GM21423 (cell line): ENCODE measurements around the gene SPIRE2.
"Not testable (repeated sequence)": the region's sequence is repeated elsewhere in the genome, so short reads cannot be mapped to it uniquely, and the experiment has no call there.

Experiments
- ATAC-seq: cut with Tn5 transposase; IDR thresholded peaks from one replicate; pipeline ENCODE4 v1.9.1; 2021; ENCODE audit warnings: mild to moderate bottlenecking, moderate library complexity; ENCODE audit not compliant: unreplicated experiment

Gene SPIRE2

DNA sequence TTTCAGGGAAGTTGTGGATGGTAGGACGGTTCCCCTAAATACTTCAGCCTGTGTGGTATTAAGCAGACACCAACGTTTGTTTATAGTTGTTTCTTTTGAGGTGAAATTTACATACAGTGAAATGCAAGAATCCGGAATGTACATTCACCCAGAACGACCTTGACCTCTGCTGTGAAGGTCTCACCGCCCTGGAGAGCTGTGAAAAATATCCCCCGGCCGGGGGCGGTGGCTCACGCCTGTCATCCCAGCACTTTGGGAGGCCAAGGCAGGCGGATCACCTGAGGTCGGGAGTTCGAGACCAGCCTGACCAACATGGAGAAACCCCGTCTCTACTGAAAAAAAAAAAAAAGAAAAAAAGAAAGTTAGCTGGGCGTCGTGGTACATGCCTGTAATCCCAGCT is 8.2 kb downstream of the SPIRE2 start:
- ATAC-seq: not testable (repeated sequence)

DNA sequence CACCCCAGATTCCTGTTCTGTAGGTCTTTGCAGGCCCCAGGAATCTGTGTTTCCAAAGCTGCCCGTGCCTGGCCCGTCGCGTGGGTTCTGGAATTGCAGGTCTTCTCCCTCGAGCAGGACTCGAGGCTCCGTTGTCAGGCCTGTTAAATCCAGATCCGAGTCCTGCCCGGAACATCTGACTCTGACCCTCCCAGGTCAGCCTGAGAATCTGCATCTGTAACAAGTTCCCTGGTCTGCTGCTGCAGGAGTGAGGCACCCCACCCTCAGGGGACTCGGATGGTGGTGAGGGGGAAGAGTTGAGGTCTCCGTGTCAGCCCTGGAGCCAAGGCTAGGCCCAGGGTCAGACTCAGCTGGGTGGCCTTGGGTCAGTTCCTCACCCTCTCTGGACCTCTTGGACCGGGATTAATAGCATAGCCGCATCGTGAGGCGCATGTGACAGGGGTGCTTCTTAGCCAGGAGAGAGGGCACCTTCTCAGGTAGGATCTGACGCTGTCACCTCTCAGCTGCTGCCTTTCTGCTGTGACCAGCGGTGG is 8.8 kb downstream of the SPIRE2 start:
- no peak for ATAC-seq

DNA sequence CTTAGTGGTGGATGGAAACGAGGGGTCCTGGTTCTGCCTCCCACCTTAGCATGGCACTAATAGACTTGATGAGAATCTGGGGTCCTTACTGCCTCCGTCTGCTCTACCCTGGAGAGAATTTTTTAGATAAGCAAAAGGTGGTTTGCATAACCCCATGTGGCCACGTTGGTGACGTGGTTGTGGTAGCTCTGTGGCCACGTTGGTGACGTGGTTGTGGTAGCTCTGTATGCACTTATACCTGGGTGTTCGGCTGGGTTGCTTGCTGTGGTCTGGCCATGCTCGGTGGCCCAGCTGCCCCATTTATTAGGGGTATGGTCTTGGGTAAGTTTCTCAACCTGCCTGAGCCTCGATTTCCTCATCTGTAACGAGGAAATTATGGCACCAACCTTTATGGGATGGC is 13.0 kb downstream of the SPIRE2 start:
- no peak for ATAC-seq

DNA sequence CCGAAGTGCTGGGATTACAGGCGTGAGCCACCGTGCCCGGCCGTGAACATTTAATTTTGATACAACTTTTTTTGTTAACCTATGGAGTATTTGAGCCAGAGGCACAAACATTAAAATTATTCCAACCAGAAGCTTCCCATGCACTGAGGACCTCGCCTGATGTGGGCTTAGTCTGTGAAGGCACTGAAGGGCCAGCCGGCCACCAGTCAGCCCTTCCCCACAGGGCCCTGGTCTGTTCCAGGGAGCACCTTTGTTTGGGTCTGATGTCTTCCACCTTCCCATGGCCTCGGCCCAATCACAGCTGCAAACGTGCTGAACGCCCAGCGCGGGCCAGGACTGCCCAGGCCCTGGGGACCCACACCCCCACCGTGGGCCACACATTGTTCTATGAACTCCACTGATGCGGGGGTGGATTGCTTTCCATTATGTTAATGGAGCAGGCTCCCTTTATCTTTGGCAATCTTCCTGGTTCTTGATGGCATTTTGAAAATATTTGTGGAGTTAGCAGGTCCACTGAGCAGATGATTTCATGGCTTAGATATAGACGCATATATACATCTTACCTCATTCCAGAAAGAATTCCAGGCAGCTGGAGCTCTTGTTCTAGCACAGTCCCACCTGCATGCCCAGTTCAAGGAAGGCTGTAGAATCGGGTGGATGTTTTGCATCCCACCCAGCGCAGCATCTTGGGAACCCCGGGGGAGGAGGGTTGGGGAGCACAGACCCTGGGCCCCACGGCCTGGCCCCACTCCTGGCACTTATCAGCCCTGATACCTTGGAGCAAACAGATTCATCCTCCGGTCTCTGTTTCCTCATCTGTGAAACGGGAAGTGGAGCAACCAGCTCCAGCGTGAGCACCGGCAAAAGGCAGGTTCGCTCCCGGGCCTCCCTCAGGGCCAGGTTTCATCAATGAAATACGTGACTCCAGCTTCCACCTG is 14.5 kb downstream of the SPIRE2 start:
- ATAC-seq: no peak

DNA sequence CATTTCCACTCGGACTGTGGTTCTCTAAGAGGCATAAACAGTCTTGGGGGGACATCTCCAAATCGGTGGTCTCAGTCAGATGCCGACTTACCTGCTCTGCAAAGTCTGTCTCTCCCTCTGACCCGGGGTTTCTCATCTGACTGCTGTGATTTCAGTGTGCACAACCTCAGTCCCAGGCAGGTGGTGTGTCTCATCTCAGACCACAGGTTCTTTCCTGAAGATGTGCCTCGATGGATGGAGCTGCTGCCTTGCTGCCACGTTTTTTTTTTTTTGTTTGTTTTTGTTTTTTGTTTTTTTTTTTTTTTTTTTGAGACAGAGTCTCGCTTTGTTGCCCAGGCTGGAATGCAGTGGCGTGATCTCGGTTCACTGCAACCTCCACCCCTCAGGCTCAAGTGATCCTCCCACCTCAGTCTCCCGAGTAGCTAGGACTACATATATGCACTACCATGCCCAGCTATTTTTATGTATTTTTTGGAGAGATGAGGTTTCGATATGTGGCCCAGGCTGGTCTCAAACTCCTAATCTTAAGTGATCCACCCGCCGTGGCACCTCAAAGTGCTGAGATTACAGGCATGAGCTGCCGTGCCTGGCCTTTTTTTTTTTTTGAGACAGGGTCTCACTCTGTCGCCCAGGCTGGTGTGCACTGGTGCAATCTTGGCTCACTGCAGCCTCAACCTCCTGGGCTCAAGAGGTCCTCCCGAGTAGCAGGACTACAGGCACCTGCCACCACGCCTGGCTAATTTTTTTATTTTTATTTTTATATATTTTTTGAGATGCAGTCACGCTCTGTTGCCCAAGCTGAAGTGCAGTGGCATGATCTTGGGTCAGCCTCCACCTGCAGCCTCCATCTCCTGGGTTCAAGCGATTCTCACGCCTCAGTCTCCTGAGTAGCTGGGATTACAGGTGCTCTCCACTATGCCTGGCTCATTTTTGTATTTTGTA is 15.4 kb downstream of the SPIRE2 start:
- ATAC-seq: no peak

DNA sequence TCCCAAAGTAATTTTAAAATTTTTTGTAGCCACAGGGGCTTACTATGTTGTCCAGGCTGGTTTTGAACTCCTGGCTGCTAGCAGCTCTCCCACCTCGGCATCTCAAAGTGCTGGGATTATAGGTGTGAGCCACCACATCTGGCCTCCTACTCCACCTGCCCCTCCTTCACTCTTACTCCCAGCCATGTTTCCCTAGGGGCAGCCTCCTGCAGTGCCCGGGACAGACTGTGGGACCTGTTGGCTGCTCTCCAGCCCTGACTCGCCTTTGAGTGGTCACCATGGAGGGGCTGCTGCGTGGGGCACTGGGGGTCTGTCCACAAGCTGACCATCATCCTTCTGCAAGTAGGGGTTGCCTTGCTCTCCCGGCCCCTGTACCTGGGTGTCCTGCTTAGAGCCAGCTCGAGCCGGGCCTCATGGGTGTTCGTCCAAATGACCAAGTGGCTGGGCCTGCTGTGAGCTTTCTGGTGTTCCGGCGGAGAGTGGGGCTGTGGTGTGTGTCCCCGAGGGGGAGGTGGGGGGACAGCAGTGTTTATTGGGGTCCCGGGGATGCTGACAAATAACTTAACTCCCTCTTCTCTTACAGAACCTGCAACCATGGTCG is 16.6 kb downstream of the SPIRE2 start:
- ATAC-seq: no peak

DNA sequence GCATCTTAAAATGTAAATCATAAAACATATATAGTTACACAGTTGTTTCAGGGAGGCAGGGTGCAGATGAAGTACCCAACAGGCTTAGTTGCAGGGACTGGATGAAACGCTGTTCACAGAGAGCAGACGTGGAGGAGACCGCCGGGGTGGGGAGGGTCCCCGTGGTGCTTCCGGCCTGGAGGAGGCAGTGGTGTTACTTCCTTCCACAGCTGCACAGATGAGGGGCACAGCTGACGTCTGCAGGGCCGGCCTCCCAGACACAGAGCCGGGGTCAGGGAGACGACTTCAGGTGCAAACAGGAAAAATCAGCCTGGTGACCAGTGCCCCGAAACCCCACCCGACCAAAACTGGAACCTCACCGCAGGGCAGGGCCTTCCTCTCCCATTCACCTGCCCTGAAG is 17.1 kb downstream of the SPIRE2 start:
- ATAC-seq: no peak

DNA sequence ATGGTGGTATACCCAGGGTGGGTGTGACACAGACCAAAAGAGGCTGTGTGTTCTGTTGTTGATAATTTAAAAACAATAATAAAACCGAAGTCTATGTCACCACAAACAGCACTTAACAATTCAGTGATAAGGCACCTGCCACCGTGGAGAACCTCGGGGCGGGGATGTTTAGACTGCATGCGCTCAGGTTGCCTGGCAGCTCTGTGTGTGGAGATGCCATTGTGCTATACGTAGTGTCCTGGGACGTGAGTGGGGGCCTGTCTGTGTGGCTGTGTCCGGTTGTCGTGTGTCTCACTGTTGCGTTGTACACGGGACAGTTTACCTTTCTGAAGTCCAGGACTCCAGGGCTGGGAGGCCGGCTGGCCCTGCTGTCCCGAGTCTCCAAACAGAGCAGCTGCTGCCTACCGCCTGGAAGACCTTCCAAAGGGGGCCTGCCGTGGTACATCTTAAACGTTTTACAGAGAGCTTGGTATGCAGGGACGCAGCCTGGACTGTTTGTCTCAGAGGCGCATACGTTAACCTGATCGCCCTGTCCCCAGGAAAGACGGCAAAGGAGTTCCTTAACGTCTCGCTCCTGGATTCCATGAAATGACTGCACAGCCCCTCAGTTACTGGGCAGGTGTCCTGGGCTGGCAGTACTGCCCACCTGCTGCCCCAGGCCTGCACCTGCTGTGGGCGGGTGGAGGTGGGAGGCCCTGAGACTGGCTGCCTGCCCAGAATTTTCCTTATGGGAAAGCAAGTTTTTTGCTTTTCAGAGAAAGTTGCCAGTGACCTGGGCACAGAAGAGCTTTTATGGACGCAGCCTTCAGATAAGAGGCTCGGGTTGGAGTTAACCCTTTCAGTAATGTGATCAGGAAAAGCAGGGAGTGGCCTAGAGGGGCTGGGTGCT is 19.0 kb downstream of the SPIRE2 start:
- ATAC-seq: no peak

DNA sequence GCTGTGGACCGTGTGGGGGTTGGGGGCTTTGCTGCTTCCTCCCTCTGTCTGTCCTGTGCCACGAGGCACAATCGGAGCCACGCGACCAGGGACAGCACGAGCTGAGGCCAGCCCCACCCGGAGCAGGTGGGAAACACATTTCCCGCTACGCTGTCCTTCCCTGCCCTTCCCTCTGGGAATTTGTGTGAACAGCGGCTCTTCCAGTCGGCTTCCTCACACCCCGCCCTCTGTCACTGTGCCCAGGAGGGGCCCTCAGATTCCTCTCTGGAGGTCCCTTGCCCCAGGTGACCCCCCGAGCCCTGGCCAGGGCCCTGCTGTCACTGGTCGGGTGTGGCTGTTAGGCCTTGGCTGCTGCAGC is 19.6 kb downstream of the SPIRE2 start:
- ATAC-seq: no peak

DNA sequence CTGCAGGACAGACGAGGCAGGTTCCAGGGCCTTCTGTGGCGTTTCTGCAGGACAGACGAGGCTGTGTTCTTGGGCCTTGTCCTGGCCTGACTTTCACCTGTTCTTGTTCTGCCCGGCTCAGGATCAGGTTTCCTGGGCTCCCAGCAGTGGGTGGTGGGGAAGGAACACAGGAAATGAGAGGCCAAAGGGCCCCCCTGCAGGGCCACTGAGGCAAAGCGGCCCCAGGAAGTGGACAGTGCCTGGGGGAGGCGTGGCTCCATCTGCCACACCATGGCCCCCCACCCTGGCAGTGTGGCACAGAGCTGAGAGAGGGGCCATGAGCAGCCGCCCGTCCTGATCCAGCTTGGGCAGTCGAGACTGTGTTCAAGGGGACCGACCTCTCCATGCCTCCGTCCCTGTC is 20.7 kb downstream of the SPIRE2 start:
- ATAC-seq: no peak

DNA sequence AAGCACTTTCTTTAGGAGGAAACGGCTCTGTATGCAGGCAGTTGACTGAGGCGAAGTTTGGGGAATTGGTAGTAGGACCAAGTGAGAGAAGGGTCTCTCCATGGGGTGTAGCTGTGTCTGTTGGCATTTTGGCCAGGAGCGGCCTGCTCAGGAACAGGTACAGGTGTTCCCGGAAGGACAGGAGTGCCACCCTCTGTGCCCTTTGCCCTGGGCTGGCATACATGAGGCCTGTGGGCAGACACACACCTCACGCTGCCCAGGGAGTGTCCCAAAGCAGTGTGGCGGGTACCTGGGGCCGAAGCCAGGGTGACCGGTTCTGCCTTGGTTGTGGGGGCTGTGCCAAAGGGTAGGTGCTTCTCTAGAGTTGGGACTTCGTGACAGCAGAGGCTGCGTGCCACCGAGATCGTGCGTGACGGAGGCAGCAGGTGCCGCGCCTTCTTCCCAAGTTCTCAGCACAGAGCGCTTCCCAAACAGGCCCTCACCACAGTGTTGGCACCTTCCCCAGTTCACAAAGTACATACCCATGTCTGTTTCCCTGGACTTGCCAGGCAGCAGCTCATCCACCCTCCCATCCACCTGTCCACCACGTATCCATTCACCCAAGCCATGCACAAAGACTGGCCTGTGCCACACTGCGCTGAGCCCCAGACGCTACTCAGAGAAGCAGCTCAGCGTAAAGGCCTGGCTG is 25.2 kb downstream of the SPIRE2 start:
- ATAC-seq: no peak

DNA sequence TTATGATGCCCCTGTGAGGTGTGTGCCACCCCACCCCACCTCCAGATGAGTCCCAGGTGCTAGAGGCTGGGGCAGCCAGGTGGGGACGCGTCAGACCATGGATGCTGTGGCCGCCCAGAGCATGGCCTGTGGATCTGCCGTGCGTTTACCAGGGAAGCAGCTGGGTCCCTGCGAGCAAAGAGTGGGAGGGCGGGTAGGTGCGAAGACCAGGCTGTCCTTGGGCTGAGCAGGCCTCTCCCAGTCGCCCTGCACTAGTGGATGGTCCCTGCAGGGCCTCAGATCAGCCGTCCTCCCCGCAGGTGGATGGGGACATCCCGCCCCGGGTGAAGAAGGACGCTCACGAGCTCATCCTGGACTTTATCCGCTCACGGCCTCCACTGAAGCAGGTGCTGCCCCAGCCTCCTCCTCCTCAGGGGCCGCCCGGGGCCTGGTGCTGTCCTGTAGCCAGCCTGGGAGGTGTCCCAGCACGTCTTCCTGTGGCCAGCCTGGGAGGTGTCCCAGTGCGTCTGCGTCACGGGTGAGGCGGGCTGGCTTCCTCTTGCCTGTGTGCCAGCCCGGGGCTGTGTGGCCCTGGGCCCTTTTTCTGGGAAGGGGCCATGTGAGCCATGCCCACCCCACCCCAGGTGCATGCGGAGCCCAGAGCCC is 27.1 kb downstream of the SPIRE2 start:
- no peak for ATAC-seq

DNA sequence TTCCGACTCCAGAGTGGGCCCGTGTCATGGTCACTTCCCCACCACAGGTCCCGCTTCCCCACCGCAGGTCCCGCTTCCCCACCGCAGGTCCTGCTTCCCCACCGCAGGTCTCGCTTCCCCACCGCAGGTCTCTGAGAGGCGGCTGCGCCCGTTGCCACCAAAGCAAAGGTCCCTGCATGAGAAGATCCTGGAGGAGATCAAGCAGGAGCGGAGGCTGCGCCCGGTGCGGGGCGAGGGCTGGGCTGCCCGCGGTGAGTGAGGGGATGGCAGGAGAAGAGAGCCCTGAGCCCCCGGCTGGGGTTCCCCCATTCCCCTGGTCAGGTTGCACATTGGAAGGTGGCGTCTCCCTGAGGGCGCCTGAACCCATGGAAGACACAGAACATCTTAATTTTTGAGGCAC is 27.7 kb downstream of the SPIRE2 start:
- no peak for ATAC-seq

DNA sequence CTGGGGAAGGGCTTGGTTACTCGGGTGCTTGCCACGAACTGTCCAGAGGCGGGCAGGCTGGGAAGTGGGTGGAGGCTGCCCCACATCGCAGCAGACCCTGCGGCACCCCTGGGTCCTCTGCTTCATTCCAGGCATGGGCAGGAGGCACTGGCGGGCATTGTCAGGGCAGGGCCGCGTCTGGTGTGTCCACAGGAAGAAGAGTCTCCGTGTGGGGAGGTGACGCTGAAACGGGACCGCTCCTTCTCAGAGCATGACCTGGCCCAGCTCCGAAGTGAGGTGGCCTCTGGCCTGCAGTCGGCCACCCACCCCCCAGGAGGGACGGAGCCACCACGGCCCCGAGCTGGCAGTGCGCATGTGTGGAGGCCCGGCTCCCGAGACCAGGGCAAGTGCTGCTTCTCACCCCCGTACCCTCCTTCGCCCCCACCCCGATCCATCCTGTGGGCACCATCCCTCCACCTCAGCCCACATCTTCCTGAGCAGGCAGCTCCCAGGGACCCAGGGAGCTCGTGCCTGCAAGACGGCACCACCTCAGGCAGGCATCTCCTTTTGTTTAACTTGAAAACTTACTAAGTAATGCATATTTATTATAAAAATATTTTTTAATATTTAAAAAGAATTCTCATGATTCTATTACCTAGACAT is 30.8 kb downstream of the SPIRE2 start:
- no peak for ATAC-seq

DNA sequence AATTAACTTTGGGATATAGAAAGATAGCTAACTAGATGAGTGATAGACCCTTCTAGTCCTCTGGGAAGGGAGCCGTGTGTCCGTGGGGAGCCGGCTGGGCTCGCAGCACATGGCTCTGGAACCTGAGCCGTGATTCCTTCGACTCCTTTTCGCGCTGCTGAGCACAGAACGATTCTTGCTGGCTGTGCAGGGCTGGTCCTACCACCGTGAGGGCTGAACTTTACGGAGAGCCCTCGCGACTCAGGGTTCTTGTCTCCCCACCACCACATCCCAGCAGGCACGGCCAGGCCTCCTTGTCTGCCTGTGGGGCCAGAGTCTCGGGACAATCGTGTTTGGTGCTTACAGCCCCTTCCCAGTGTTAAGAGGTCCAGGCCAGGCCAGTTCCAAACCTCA is 31.3 kb downstream of the SPIRE2 start:
- no peak for ATAC-seq

DNA sequence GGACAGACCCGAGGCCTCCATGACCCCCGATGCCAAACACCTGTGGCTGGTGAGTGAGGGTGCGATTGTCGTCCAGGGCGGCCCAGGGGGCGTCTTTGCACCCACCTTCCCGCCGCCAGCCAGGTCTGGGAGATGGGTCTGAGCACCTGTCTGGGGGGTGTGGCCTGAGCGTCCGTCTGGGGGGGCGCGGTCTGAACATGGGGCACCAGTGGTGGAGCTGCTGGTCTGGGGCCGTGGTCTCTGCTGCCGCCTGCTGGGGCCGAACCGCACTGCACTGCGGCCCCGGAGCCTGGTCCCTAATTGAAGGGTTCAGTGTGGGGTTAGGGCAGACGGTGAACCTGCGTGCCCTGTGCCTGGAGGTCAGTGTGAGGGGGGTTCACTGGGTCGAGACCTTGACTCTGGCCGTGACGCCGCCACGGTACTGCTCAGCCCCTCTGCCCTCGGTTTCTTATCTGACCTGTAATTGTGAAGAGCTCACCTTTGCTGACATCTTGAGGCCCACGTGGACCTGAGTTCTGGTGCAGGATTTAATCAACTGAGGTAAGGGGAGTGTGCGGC is 32.6 kb downstream of the SPIRE2 start:
- no peak for ATAC-seq

DNA sequence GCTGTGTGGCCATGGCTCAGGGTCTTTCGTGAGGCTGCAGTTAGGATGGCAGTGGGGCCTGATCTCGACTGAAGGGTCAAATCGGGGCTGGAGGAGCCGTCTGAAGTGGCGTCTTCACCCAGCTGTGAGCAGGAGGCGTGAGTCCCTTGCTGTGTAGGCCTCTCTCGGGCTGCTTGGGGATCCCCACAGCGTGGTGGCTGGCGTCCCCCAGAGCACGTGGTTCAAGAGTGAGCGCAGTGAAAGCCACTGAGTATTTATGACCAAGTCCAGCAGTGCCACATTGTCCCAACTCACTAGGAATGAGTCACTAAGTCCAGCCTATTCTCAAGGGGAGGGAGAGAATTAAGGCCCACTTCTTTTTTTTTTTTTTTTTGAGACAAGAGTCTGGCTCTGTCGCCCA is 33.4 kb downstream of the SPIRE2 start:
- ATAC-seq: no peak

DNA sequence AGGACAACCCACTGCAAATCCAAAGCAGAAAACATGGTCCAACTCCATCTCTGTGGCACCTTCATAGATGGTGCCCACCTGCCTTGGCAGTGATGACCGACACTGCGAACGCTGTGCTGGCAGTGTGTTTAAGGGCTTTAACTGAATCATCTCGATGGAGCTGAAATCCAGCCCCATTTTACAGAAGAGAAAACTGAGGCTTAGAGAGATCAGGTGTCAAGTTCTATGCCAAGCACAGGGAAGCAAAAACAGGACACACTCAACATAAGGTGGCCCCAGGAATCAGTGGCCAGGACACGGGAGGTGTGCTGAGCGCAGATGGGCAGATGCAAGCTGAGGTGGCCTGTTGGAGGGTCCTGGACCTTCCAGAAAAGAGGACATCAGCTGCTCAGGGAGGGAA is 34.5 kb downstream of the SPIRE2 start:
- ATAC-seq: no peak
